SK-N-SH (cell line): ENCODE results near the gene NUP58.

ENCODE experiments used
- FOSL2 ChIP-seq: IDR thresholded peaks from 2 replicates; pipeline ENCODE4 v1.4.0; 2012; ENCODE audit warnings: low read depth, mild to moderate bottlenecking, moderate library complexity, borderline replicate concordance
- JUND ChIP-seq: IDR thresholded peaks from 2 replicates; pipeline ENCODE4 v1.4.0; 2012
- MAX ChIP-seq: IDR thresholded peaks from 2 replicates; pipeline ENCODE4 v1.4.0; 2012; ENCODE audit warnings: low read depth
- RCOR1 ChIP-seq: fragments of 150-350 bp; IDR thresholded peaks from 2 replicates; pipeline ENCODE4 v1.6.1; 2017; ENCODE audit warnings: antibody characterized with exemption, low read length
- REST ChIP-seq: IDR thresholded peaks from 2 replicates; pipeline ENCODE4 v1.6.1; 2012; ENCODE audit warnings: mild to moderate bottlenecking, low read depth, low read length, moderate library complexity
- SMC3 ChIP-seq: IDR thresholded peaks from 2 replicates; pipeline ENCODE4 v1.6.1; 2012; ENCODE audit warnings: low read depth, low read length, improper control_type of control experiment
- TF ChIP-seq, protein P1 (sequence below): fragments of 200-600 bp; sonication (generic); IDR thresholded peaks from 2 replicates; pipeline ENCODE4 v1.6.1; 2017; ENCODE audit warnings: antibody characterized with exemption, mild to moderate bottlenecking, moderate library complexity

GRCh38 chr13:25292301-25292700, 9.1 kb upstream of the NUP58 start:
- TF ChIP-seq REST, result no peak
- TF ChIP-seq, protein P1, sequence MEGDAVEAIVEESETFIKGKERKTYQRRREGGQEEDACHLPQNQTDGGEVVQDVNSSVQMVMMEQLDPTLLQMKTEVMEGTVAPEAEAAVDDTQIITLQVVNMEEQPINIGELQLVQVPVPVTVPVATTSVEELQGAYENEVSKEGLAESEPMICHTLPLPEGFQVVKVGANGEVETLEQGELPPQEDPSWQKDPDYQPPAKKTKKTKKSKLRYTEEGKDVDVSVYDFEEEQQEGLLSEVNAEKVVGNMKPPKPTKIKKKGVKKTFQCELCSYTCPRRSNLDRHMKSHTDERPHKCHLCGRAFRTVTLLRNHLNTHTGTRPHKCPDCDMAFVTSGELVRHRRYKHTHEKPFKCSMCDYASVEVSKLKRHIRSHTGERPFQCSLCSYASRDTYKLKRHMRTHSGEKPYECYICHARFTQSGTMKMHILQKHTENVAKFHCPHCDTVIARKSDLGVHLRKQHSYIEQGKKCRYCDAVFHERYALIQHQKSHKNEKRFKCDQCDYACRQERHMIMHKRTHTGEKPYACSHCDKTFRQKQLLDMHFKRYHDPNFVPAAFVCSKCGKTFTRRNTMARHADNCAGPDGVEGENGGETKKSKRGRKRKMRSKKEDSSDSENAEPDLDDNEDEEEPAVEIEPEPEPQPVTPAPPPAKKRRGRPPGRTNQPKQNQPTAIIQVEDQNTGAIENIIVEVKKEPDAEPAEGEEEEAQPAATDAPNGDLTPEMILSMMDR, result no peak
- TF ChIP-seq JUND, result no peak
- no peak for TF ChIP-seq FOSL2
- no peak for TF ChIP-seq SMC3
- no peak for TF ChIP-seq MAX
- no peak for TF ChIP-seq RCOR1
